Activated CD8-positive, alpha-beta T cell treated with anti-CD3 and anti-CD28 coated beads for 36 hours (primary cell): ENCODE measurements around the gene GIMAP8. TPM values are rescaled to one million over a fixed set of nuclear protein-coding genes. Genes with fewer than 3 reads are reported as not detected.
"Not testable (repeated sequence)": the region's sequence is repeated elsewhere in the genome, so short reads cannot be mapped to it uniquely, and the experiment has no call there.

Source experiments
- ATAC-seq: fragments of 200-7000 bp; cut with Tn5 transposase; one replicate; pipeline ENCODE4 v1.10.0; 2021; ENCODE audit warnings: mild to moderate bottlenecking, moderate library complexity
- CTCF ChIA-PET: fragments of 350-600 bp; sonication (Branson Sonifier 250); formaldehyde crosslinking; loops from one replicate; lab custom pipeline; 2021; ENCODE audit warnings: antibody characterized with exemption; lab: Charles Lee
- POLR2A ChIA-PET: fragments of 350-600 bp; sonication (Branson Sonifier 250); formaldehyde crosslinking; loops from one replicate; lab custom pipeline; 2021; ENCODE audit warnings: antibody characterized with exemption; lab: Charles Lee
- DNase-seq: peaks from one replicate; pipeline ENCODE4 v3.0.0-alpha.2; 2020
- H3K27ac Mint-ChIP-seq: one replicate; pipeline ENCODE4 v1.8.0; 2021; ENCODE audit warnings: mild to moderate bottlenecking, mixed read lengths
- H3K27me3 Mint-ChIP-seq: one replicate; pipeline ENCODE4 v1.8.0; 2021; ENCODE audit warnings: mixed read lengths
- H3K36me3 Mint-ChIP-seq: one replicate; pipeline ENCODE4 v1.8.0; 2021; ENCODE audit warnings: low read depth, mixed read lengths
- H3K4me1 Mint-ChIP-seq: one replicate; pipeline ENCODE4 v1.8.0; 2021; ENCODE audit warnings: low read depth, mixed read lengths
- H3K4me3 Mint-ChIP-seq: one replicate; pipeline ENCODE4 v1.8.0; 2021; ENCODE audit warnings: mild to moderate bottlenecking, moderate library complexity, mixed read lengths
- H3K9me3 Mint-ChIP-seq: one replicate; pipeline ENCODE4 v1.8.0; 2021; ENCODE audit warnings: mixed read lengths
- CTCF ChIP-seq: fragments of 200-600 bp; IDR thresholded peaks from one replicate; pipeline ENCODE4 v1.8.0; 2022; ENCODE audit warnings: antibody characterized with exemption, mild to moderate bottlenecking
- intact Hi-C: fragments of 100-400 bp; cut with micrococcal nuclease; formaldehyde crosslinking; loops from one replicate; pipeline ENCODE4 v1.10.0; 2022
- total RNA-seq, 2 experiments: library from RNA; stranded (reverse); gene quantifications; one replicate each; pipeline ENCODE4 v1.2.3, GENCODE V29; 2021

GIMAP8 gene
- total RNA-seq, 2 experiments from 2014 or later = 8.6 to 8.7 TPM

DNA sequence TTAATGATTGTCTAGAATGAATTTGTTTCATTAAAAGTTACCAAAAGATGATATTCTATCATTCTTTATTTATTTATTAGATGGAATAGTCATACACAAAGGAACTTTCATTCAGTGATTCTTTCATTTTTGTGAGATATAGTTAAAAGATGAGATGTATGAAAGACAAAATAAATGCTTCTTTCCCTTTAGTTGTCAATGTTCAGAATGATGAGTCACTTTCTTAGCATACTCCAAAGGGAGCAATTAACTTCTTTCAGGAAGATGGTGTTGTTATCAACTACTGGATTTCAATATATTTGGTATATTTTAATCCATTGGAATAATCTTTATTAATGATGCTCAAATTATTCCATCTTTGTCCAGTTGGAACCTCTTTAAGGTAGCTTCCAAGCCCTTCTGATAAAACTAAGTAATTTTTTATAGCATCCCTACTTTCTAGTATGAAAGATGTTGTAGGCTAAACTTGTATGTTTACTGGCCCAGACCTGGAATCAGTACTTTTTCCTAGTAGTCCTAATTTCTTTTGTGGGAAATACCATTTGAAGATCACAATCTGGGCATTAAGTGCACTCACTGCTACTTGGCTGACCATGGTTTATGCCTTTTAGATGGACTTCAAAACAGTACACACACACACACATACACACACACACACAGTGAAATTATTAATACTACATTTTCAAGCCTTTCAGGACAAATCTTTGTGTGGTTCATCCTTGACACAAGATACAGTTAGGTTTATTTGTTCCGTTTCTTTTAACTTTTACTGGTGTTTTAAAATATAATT, 66.7 kb downstream of the GIMAP8 start:
- Mint-ChIP-seq H3K36me3 (peaks cover 24% of the 10 kb centered on the region), H3K4me3 (peak overlapping the region; percentile 98), H3K4me1 (peaks cover 37% of the 10 kb centered on the region), H3K27ac (peak overlapping the region; percentile 99), H3K9me3 (no peaks in the 10 kb centered on the region), H3K27me3 (no peaks in the 10 kb centered on the region)
- CTCF ChIA-PET = interaction anchor here (1.1 to 3.8 kb wide), 3 partner anchors 12 to 67 kb away, joined by 3 to 39 read pairs (median 3); partner anchors contain the start of gene GIMAP8
- intact Hi-C loops = loop anchor here (5.0 kb wide), 3 partner anchors 50 to 220 kb away; partner anchors contain the start of genes GIMAP4 and GIMAP5
- POLR2A ChIA-PET = interaction anchor here (1.4 to 9.2 kb wide), 4 partner anchors 46 to 238 kb away, joined by 3 to 157 read pairs (median 14); partner anchors contain the start of genes GIMAP5 and GIMAP8
- no peak for DNase-seq
- no peak for TF ChIP-seq CTCF
- ATAC-seq = no peak

- Mint-ChIP-seq H3K9me3 (peaks cover 2% of the 10 kb centered on the region), H3K27me3 (no peaks in the 10 kb centered on the region), H3K4me1 (peaks cover 32% of the 10 kb centered on the region), H3K4me3 (peak overlapping the region; percentile 98), H3K27ac (peak overlapping the region; percentile 97), H3K36me3 (peaks cover 36% of the 10 kb centered on the region)
- ChIA-PET CTCF (interaction anchor here (0.9 to 1.9 kb wide), 4 partner anchors 47 to 73 kb away, joined by 3 to 9 read pairs (median 4); partner anchors contain the start of gene GIMAP4), POLR2A (interaction anchor here (0.7 to 9.2 kb wide), 16 partner anchors 11 to 236 kb away, joined by 3 to 157 read pairs (median 4); partner anchors contain the start of genes GIMAP4, GIMAP5 and GIMAP8)
- ATAC-seq (no peak), DNase-seq (no peak)
- intact Hi-C loops = loop anchor here (5.0 kb wide), 3 partner anchors 48 to 218 kb away; partner anchors contain the start of genes GIMAP4 and GIMAP5
- TF ChIP-seq CTCF = no peak
Measured at GRCh38 chr7:150519310-150519709, 68.9 kb downstream of the GIMAP8 start.

GRCh38 chr7:150520145-150520544, 69.7 kb downstream of the GIMAP8 start:
- POLR2A ChIA-PET = interaction anchor here (0.7 to 9.2 kb wide), 17 partner anchors 9 to 235 kb away, joined by 3 to 157 read pairs (median 4); partner anchors contain the start of genes GIMAP4, GIMAP5, GIMAP6 and GIMAP8
- ATAC-seq = peak; percentile 42
- H3K36me3 Mint-ChIP-seq = peaks cover 40% of the 10 kb centered on the region

DNA sequence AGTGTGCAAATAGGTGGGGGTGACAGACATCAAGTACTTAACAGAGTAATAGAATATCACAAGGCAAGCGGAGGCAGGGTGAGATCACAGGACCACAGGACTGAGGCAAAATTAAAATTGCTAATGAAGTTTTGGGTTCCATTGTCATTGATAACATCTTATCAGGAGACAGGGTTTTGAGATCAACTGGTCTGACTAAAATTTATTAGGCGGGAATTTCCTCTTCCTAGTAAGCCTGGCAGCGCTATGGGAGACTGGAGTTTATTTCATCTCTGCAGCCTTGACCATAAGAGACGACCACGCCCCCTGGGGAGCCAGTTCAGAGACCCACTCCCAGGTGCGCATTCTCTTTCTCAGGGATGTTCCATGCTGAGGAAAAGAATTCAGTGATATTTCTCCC, 72.5 kb downstream of the GIMAP8 start:
- Mint-ChIP-seq H3K9me3 (peaks cover 22% of the 10 kb centered on the region), H3K4me1 (peaks cover 57% of the 10 kb centered on the region), H3K27ac (peak overlapping the region; percentile 84), H3K4me3 (peak overlapping the region; percentile 98), H3K36me3 (peaks cover 55% of the 10 kb centered on the region)
- intact Hi-C loops, CTCF ChIA-PET, ATAC-seq, DNase-seq, H3K27me3 Mint-ChIP-seq, POLR2A ChIA-PET: not testable (repeated sequence)

More at GRCh38 chr7:150520145-150520544, 69.7 kb downstream of the GIMAP8 start:
- H3K27ac Mint-ChIP-seq = peak overlapping the region; percentile 97
- peaks cover 37% of the 10 kb centered on the region for H3K4me1 Mint-ChIP-seq
- no peaks in the 10 kb centered on the region for H3K27me3 Mint-ChIP-seq
- H3K4me3 Mint-ChIP-seq = peak overlapping the region; percentile 98
- CTCF ChIA-PET = interaction anchor here (0.7 to 1.9 kb wide), 7 partner anchors 47 to 74 kb away, joined by 3 to 9 read pairs (median 3); partner anchors contain the start of genes GIMAP4 and GIMAP8
- peak; percentile 66 for DNase-seq
- intact Hi-C loops = no loop called here
- H3K9me3 Mint-ChIP-seq = peaks cover 7% of the 10 kb centered on the region
- TF ChIP-seq CTCF = no peak

DNA sequence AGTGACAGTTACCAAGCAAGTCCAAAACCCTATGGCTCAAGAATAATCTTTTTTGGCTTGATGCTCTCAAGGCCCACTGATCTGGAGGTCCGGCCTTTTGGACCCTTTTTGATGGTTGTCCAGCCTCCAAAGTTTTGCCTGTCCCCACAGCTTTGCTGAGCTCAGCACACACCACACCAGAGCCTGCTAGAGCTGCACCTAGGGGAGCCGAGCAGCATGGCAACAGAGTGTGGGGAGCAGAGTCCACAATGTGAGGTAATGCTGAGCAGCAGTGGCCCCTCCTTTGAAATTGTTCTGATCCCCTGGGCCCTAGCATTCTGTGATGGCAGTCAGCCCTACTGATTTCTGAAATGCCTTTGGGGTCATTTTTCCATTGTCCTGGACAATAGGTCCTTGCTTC, 73.6 kb downstream of the GIMAP8 start:
- Mint-ChIP-seq H3K27me3 (no peaks in the 10 kb centered on the region), H3K4me1 (peaks cover 63% of the 10 kb centered on the region), H3K36me3 (peaks cover 64% of the 10 kb centered on the region), H3K4me3 (no peak overlapping the region), H3K27ac (peak overlapping the region; percentile 84), H3K9me3 (peaks cover 33% of the 10 kb centered on the region)
- intact Hi-C loops = no loop called here
- POLR2A ChIA-PET = interaction anchor here (1.0 kb wide), 1 partner anchor 18 kb away, joined by 3 read pairs; no protein-coding TSS in a partner anchor
- DNase-seq (peak; percentile 46), ATAC-seq (peak; percentile 75)
- CTCF ChIA-PET = interaction anchor here (1.0 kb wide), 1 partner anchor 10 kb away, joined by 3 read pairs; no protein-coding TSS in a partner anchor
- no peak for TF ChIP-seq CTCF
